HCT116 (cell line): ENCODE measurements around the gene LIPG.

Experiments used
- ELF1 ChIP-seq: IDR thresholded peaks from 2 replicates; pipeline ENCODE4 v1.6.1; 2012; ENCODE audit warnings: low read depth, borderline replicate concordance
- EZH2 ChIP-seq: fragments of 200-600 bp; sonication (generic); IDR thresholded peaks from 2 replicates; pipeline ENCODE4 v1.6.1; 2017; ENCODE audit warnings: antibody characterized with exemption, mixed run types
- POLR2A ChIP-seq: IDR thresholded peaks from 2 replicates; pipeline ENCODE4 v1.7.0; 2011; ENCODE audit warnings: borderline replicate concordance; ENCODE audit not compliant: insufficient read depth, insufficient read length; ENCODE audit errors: extremely low read depth
- POLR2AphosphoS5 ChIP-seq: IDR thresholded peaks from 2 replicates; pipeline ENCODE4 v1.6.1; 2011; ENCODE audit warnings: mild to moderate bottlenecking, low read depth, low read length, moderate library complexity
- RAD21 ChIP-seq: IDR thresholded peaks from 2 replicates; pipeline ENCODE4 v1.6.1; 2012; ENCODE audit warnings: low read depth, mild to moderate bottlenecking
- SIN3A ChIP-seq: IDR thresholded peaks from 2 replicates; pipeline ENCODE4 v1.6.1; 2012; ENCODE audit warnings: low read depth
- SRF ChIP-seq: IDR thresholded peaks from 2 replicates; pipeline ENCODE4 v1.6.1; 2012; ENCODE audit warnings: low read depth
- TCF7L2 ChIP-seq: IDR thresholded peaks from 2 replicates; pipeline ENCODE4 v1.7.0; 2011; ENCODE audit warnings: borderline replicate concordance, inconsistent platforms; ENCODE audit not compliant: insufficient read depth, insufficient read length; ENCODE audit errors: extremely low read depth
- ZFX ChIP-seq: fragments of 450-650 bp; IDR thresholded peaks from 2 replicates; pipeline ENCODE4 v1.6.1; 2017
- TF ChIP-seq, protein P1 (sequence below), 3 experiments: fragments of 200-600 bp in 1 of 3; sonication (generic) in 1 of 3; IDR thresholded peaks in 2 of 3; conservative IDR thresholded peaks in 1 of 3; 2 replicates each; pipeline ENCODE4 v1.5.1; 2012 to 2017; ENCODE audit warnings: low read depth in 2 of 3, low read length in 2 of 3, antibody characterized with exemption in 1 of 3, borderline replicate concordance in 1 of 3, control low read depth in 1 of 3, mild to moderate bottlenecking in 1 of 3, mixed read lengths in 1 of 3, mixed run types in 1 of 3, moderate library complexity in 1 of 3; ENCODE audit not compliant: insufficient read depth in 1 of 3
- TF ChIP-seq, protein P2 (sequence below): IDR thresholded peaks from 2 replicates; pipeline ENCODE4 v1.6.1; 2012

DNA sequence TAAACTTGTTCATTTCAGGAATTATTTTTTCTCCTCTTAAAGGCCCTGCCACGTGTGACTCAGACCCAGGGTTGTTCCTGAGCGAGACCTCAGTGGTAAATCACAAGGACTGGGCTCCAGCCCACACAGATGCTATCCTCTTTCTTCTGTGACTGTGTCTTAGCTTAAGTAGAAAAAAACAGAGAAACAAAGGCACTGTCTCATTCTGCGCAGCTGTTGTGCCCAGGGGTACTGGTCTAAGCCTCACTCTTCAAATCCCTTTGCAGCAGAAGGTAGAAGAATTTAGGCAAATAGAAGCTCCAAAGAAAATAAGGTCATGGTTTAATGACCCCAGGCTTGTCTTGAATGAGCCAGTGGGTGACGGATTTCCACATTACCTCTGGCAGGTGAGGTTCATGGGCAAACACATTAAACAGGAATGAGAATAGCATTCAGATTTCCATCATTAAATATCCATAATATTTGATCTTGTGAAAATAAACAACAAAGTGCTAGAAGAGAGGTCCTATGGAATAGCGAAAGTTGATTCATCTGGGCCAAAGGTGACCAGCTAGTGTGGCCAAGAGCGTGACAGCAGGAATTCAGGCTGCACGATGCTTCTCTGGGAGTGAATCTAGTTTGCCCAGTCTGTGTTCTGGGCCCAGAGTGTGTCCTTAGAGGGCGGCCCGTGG, 63.3 kb downstream of the LIPG start:
- TF ChIP-seq, protein P1, sequence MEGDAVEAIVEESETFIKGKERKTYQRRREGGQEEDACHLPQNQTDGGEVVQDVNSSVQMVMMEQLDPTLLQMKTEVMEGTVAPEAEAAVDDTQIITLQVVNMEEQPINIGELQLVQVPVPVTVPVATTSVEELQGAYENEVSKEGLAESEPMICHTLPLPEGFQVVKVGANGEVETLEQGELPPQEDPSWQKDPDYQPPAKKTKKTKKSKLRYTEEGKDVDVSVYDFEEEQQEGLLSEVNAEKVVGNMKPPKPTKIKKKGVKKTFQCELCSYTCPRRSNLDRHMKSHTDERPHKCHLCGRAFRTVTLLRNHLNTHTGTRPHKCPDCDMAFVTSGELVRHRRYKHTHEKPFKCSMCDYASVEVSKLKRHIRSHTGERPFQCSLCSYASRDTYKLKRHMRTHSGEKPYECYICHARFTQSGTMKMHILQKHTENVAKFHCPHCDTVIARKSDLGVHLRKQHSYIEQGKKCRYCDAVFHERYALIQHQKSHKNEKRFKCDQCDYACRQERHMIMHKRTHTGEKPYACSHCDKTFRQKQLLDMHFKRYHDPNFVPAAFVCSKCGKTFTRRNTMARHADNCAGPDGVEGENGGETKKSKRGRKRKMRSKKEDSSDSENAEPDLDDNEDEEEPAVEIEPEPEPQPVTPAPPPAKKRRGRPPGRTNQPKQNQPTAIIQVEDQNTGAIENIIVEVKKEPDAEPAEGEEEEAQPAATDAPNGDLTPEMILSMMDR (IDR thresholded peaks at IDR 0.05 in 2 of 3, conservative IDR thresholded peaks at IDR 0.05 in 1 of 3; ENCODE audit: borderline replicate concordance in 1 of 3, insufficient read depth in 1 of 3, low read depth in 2 of 3, low read length in 2 of 3), result no peak
- TF ChIP-seq, protein P2, sequence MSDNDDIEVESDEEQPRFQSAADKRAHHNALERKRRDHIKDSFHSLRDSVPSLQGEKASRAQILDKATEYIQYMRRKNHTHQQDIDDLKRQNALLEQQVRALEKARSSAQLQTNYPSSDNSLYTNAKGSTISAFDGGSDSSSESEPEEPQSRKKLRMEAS, result no peak
- no peak for TF ChIP-seq SRF
- TF ChIP-seq SIN3A, result no peak
- no peak for TF ChIP-seq EZH2
- no peak for TF ChIP-seq POLR2A
- TF ChIP-seq TCF7L2, result no peak
- no peak for TF ChIP-seq ELF1
- TF ChIP-seq ZFX, result no peak
- TF ChIP-seq POLR2AphosphoS5, result no peak
- no peak for TF ChIP-seq RAD21
